ENCODE data around the gene IMP3.

- TF ChIP-seq CREB1 (IDR thresholded peaks at IDR 0.05; ENCODE audit: low read depth) = no peak
- TF ChIP-seq RAD21 (IDR thresholded peaks at IDR 0.05; ENCODE audit: low read depth) = no peak
- TF ChIP-seq, protein P1, sequence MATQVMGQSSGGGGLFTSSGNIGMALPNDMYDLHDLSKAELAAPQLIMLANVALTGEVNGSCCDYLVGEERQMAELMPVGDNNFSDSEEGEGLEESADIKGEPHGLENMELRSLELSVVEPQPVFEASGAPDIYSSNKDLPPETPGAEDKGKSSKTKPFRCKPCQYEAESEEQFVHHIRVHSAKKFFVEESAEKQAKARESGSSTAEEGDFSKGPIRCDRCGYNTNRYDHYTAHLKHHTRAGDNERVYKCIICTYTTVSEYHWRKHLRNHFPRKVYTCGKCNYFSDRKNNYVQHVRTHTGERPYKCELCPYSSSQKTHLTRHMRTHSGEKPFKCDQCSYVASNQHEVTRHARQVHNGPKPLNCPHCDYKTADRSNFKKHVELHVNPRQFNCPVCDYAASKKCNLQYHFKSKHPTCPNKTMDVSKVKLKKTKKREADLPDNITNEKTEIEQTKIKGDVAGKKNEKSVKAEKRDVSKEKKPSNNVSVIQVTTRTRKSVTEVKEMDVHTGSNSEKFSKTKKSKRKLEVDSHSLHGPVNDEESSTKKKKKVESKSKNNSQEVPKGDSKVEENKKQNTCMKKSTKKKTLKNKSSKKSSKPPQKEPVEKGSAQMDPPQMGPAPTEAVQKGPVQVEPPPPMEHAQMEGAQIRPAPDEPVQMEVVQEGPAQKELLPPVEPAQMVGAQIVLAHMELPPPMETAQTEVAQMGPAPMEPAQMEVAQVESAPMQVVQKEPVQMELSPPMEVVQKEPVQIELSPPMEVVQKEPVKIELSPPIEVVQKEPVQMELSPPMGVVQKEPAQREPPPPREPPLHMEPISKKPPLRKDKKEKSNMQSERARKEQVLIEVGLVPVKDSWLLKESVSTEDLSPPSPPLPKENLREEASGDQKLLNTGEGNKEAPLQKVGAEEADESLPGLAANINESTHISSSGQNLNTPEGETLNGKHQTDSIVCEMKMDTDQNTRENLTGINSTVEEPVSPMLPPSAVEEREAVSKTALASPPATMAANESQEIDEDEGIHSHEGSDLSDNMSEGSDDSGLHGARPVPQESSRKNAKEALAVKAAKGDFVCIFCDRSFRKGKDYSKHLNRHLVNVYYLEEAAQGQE (IDR thresholded peaks at IDR 0.05; ENCODE audit: low read depth) = no peak
- TF ChIP-seq MAX (IDR thresholded peaks at IDR 0.05) = no peak
- no peak for TF ChIP-seq EGR1 (IDR thresholded peaks at IDR 0.05)
- TF ChIP-seq NFIC (IDR thresholded peaks at IDR 0.05) = no peak
- no peak for TF ChIP-seq TAF1 (IDR thresholded peaks at IDR 0.05; ENCODE audit: low read depth)
Observed at GRCh38 chr15:75646112-75646943, 6.3 kb upstream of the IMP3 start.
